ENCODE data around the gene NCS1.

Gene NCS1

GRCh38 chr9:130200038-130200849, 28.0 kb downstream of the NCS1 start:
- Histone ChIP-seq H2AFZ (ENCODE audit: low read length) (no peak overlapping the region), H3K79me2 (ENCODE audit: insufficient read depth, low read length) (no peaks in the 10 kb centered on the region), H3K36me3 (ENCODE audit: insufficient read depth, low read length) (no peaks in the 10 kb centered on the region), H3K9me3 (ENCODE audit: insufficient read depth, low read depth, low read length) (no peaks in the 10 kb centered on the region), H4K20me1 (ENCODE audit: insufficient read depth, low read length, poor library complexity, severe bottlenecking) (no peaks in the 10 kb centered on the region), H3K4me2 (ENCODE audit: low read depth, low read length, poor library complexity, severe bottlenecking) (no peak overlapping the region), H3K27me3 (ENCODE audit: insufficient read depth, low read length, poor library complexity, severe bottlenecking) (no peaks in the 10 kb centered on the region), H3K4me1 (ENCODE audit: insufficient read depth, low read length, poor library complexity, severe bottlenecking) (no peaks in the 10 kb centered on the region), H3F3A (ENCODE audit: low read depth) (no peaks in the 10 kb centered on the region), H3K9me2 (replicated peaks; ENCODE audit: low read depth, low read length) (no peaks in the 10 kb centered on the region), H3K4me3 (ENCODE audit: low read length, poor library complexity, severe bottlenecking) (no peak overlapping the region), H3K9ac (ENCODE audit: low read depth, low read length, poor library complexity, severe bottlenecking) (no peak overlapping the region)
- TF ChIP-seq EZH2phosphoT487 (IDR thresholded peaks at IDR 0.05; ENCODE audit: borderline replicate concordance) (no peak), CTCF (conservative IDR thresholded peaks at IDR 0.05; ENCODE audit: low read length) (no peak)

DNA sequence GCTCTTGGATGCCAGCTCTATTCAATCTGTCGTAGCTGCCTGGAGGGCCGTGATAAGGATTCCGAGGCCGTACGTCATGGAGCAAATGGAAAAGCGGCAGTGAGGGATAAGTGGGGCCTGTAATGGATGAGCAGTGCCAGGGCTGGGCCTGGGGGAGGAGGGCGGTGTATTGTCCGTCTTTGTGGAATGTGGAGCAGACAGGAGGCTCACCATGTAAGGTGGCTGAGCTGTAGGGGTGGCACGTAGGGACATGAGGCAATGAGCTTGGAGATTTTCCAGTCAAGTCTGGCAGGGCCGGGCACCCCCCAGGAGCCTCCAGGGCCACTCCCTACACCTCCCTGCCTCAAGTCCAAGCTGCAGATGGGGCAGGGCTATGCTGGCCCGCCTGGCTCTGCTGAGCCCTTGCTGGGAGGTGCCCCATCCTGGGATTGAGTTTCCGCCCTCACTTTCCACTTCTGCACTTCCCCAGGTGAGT, 29.2 kb downstream of the NCS1 start:
- H3F3A ChIP-seq (ENCODE audit: low read depth), result no peaks in the 10 kb centered on the region
- H4K20me1 ChIP-seq (ENCODE audit: insufficient read depth, low read length, poor library complexity, severe bottlenecking), result no peaks in the 10 kb centered on the region
- no peak overlapping the region for H2AFZ ChIP-seq (ENCODE audit: low read length)
- no peaks in the 10 kb centered on the region for H3K9me3 ChIP-seq (ENCODE audit: insufficient read depth, low read depth, low read length)
- H3K4me1 ChIP-seq (ENCODE audit: insufficient read depth, low read length, poor library complexity, severe bottlenecking), result no peaks in the 10 kb centered on the region
- no peak for TF ChIP-seq EZH2phosphoT487 (IDR thresholded peaks at IDR 0.05; ENCODE audit: borderline replicate concordance)
- no peak for TF ChIP-seq CTCF (conservative IDR thresholded peaks at IDR 0.05; ENCODE audit: low read length)
- H3K9ac ChIP-seq (ENCODE audit: low read depth, low read length, poor library complexity, severe bottlenecking), result no peak overlapping the region
- no peaks in the 10 kb centered on the region for H3K27me3 ChIP-seq (ENCODE audit: insufficient read depth, low read length, poor library complexity, severe bottlenecking)
- H3K36me3 ChIP-seq (ENCODE audit: insufficient read depth, low read length), result no peaks in the 10 kb centered on the region
- H3K9me2 ChIP-seq (replicated peaks; ENCODE audit: low read depth, low read length), result no peaks in the 10 kb centered on the region
- H3K4me3 ChIP-seq (ENCODE audit: low read length, poor library complexity, severe bottlenecking), result no peak overlapping the region
- H3K79me2 ChIP-seq (ENCODE audit: insufficient read depth, low read length), result no peaks in the 10 kb centered on the region
- H3K4me2 ChIP-seq (ENCODE audit: low read depth, low read length, poor library complexity, severe bottlenecking), result no peak overlapping the region

GRCh38 chr9:130201974-130202373, 29.8 kb downstream of the NCS1 start:
- H3K9ac ChIP-seq (ENCODE audit: low read depth, low read length, poor library complexity, severe bottlenecking), result no peak overlapping the region
- no peak overlapping the region for H3K4me3 ChIP-seq (ENCODE audit: low read length, poor library complexity, severe bottlenecking)
- H3K4me1 ChIP-seq (ENCODE audit: insufficient read depth, low read length, poor library complexity, severe bottlenecking), result no peaks in the 10 kb centered on the region
- no peaks in the 10 kb centered on the region for H4K20me1 ChIP-seq (ENCODE audit: insufficient read depth, low read length, poor library complexity, severe bottlenecking)
- H3K9me2 ChIP-seq (replicated peaks; ENCODE audit: low read depth, low read length), result no peaks in the 10 kb centered on the region
- H3K79me2 ChIP-seq (ENCODE audit: insufficient read depth, low read length), result no peaks in the 10 kb centered on the region
- no peaks in the 10 kb centered on the region for H3F3A ChIP-seq (ENCODE audit: low read depth)
- no peaks in the 10 kb centered on the region for H3K27me3 ChIP-seq (ENCODE audit: insufficient read depth, low read length, poor library complexity, severe bottlenecking)
- no peak overlapping the region for H2AFZ ChIP-seq (ENCODE audit: low read length)
- H3K36me3 ChIP-seq (ENCODE audit: insufficient read depth, low read length), result no peaks in the 10 kb centered on the region
- TF ChIP-seq EZH2phosphoT487 (IDR thresholded peaks at IDR 0.05; ENCODE audit: borderline replicate concordance) (no peak), CTCF (conservative IDR thresholded peaks at IDR 0.05; ENCODE audit: low read length) (no peak)
- H3K9me3 ChIP-seq (ENCODE audit: insufficient read depth, low read depth, low read length), result no peaks in the 10 kb centered on the region
- H3K4me2 ChIP-seq (ENCODE audit: low read depth, low read length, poor library complexity, severe bottlenecking), result no peak overlapping the region

Measured in Loucy (cell line).